Fibroblast of lung (primary cell): ENCODE measurements around the gene ENDOD1. TPM values are rescaled to one million over a fixed set of nuclear protein-coding genes. Genes with fewer than 3 reads are reported as not detected.
A peak's percentile ranks its signal among the peaks of the same experiment; 100 is the strongest.
"Not testable (repeated sequence)": the region's sequence is repeated elsewhere in the genome, so short reads cannot be mapped to it uniquely, and the experiment has no call there.

ENCODE experiments used
- DNase-seq, 2 donors: peaks; one replicate each; pipeline versions ENCODE4 v3.0.0 to v3.0.0-alpha.2; 2010; ENCODE audit warnings: low read depth in 2 of 2
- H2AFZ ChIP-seq: 2 replicates; pipeline ENCODE4 v1.5.1; 2012; ENCODE audit warnings: low read length, control low read depth, inconsistent platforms
- H3K27ac ChIP-seq: 2 replicates; pipeline ENCODE4 v1.5.1; 2011; ENCODE audit warnings: low read length, control low read depth; ENCODE audit not compliant: insufficient read depth
- H3K27me3 ChIP-seq: 2 replicates; pipeline ENCODE4 v1.5.1; 2011; ENCODE audit warnings: mild to moderate bottlenecking, low read length; ENCODE audit not compliant: control insufficient read depth, insufficient read depth
- H3K36me3 ChIP-seq: 2 replicates; pipeline ENCODE4 v1.5.1; 2011; ENCODE audit warnings: low read length; ENCODE audit not compliant: control insufficient read depth, insufficient read depth
- H3K4me1 ChIP-seq: 2 replicates; pipeline ENCODE4 v1.5.1; 2011; ENCODE audit warnings: low read length; ENCODE audit not compliant: control insufficient read depth, insufficient read depth; ENCODE audit errors: extremely low read depth
- H3K4me2 ChIP-seq: 2 replicates; pipeline ENCODE4 v1.5.1; 2011; ENCODE audit warnings: low read length, control low read depth; ENCODE audit not compliant: insufficient read depth; ENCODE audit errors: extremely low read depth
- H3K4me3 ChIP-seq, 4 experiments: fragments of 200-600 bp in 1 of 4; sonication (generic) in 1 of 4; replicated peaks in 1 of 4; 2 replicates each; pipeline ENCODE4 v1.5.1; 2011 to 2016; ENCODE audit warnings: low read length in 4 of 4, low read depth in 3 of 4, mild to moderate bottlenecking in 3 of 4, control low read depth in 2 of 4, inconsistent platforms in 1 of 4, mixed read lengths in 1 of 4; ENCODE audit not compliant: insufficient read depth in 1 of 4; ENCODE audit errors: control extremely low read depth in 1 of 4
- H3K79me2 ChIP-seq: 2 replicates; pipeline ENCODE4 v1.5.1; 2012; ENCODE audit warnings: mild to moderate bottlenecking, low read length, inconsistent platforms; ENCODE audit not compliant: control insufficient read depth, insufficient read depth
- H3K9ac ChIP-seq: 2 replicates; pipeline ENCODE4 v1.5.1; 2011; ENCODE audit warnings: mild to moderate bottlenecking, low read length, control low read depth; ENCODE audit not compliant: insufficient read depth
- H3K9me3 ChIP-seq: 2 replicates; pipeline ENCODE4 v1.5.1; 2012; ENCODE audit warnings: low read depth, low read length; ENCODE audit not compliant: control insufficient read depth, insufficient read depth
- H4K20me1 ChIP-seq: 2 replicates; pipeline ENCODE4 v1.5.1; 2011; ENCODE audit warnings: low read length; ENCODE audit not compliant: control insufficient read depth, insufficient read depth; ENCODE audit errors: extremely low read depth
- EZH2 ChIP-seq: IDR thresholded peaks from 2 replicates; pipeline ENCODE4 v1.5.1; 2012; ENCODE audit warnings: low read length, control low read depth, mild to moderate bottlenecking; ENCODE audit errors: missing control alignments
- polyA plus RNA-seq, 2 donors: library from polyadenylated mRNA; depleted of rRNA in 1 of 2; stranded (reverse) in 1 of 2; unstranded in 1 of 2; fragments of >200 nt; gene quantifications; 2 replicates each; pipeline ENCODE4 v1.2.1, GENCODE V29; 2011 to 2012; ENCODE audit warnings: missing spikeins in 1 of 2
- total RNA-seq: library from RNA; depleted of rRNA; stranded (reverse); fragments of >200 nt; gene quantifications from 2 replicates; pipeline ENCODE4 v1.2.1, GENCODE V29; 2014
- TF ChIP-seq, protein P1 (sequence below), 2 donors: IDR thresholded peaks in 1 of 2; conservative IDR thresholded peaks in 1 of 2; 1 replicate in 1 of 2; 2 replicates in 1 of 2; pipeline ENCODE4 v1.5.1; 2011 to 2012; ENCODE audit warnings: low read length in 2 of 2, control low read depth in 1 of 2, inconsistent platforms in 1 of 2, low read depth in 1 of 2, mild to moderate bottlenecking in 1 of 2

Gene ENDOD1
- total and polyA plus RNA-seq, 2 donors (not counting 1 experiment from before 2014, with no cell fraction given) = 33.4 to 50.8 TPM

DNA sequence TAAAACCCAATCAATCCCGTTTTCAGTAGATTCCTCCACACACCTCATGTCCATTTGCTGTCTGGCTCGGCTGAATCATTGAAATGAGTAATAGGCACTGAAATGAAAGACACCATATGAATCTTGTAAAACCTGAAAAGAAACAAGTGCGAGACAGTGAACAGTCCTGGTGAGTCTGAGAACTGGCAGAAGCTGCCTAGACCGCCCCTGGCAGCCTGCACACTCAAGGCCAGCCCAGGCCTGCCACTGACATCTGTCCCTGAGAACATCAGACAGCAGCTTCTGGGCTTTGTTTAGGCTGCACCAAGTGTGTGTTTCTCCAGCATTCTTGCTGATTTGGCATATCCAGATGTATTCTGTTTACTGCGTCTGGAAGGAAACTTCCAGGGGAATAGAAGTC lies 44.8 kb downstream of the ENDOD1 start:
- Histone ChIP-seq H3K9ac (no peak overlapping the region), H3K27me3 (no peaks in the 10 kb centered on the region), H3K36me3 (no peaks in the 10 kb centered on the region), H3K4me3 (no peak overlapping the region), H3K9me3 (no peaks in the 10 kb centered on the region), H3K4me1 (peaks cover 3% of the 10 kb centered on the region), H2AFZ (no peak overlapping the region), H3K4me2 (peak overlapping the region; percentile 11), H4K20me1 (no peaks in the 10 kb centered on the region), H3K79me2 (no peaks in the 10 kb centered on the region), H3K27ac (no peak overlapping the region)
- TF ChIP-seq, protein P1, sequence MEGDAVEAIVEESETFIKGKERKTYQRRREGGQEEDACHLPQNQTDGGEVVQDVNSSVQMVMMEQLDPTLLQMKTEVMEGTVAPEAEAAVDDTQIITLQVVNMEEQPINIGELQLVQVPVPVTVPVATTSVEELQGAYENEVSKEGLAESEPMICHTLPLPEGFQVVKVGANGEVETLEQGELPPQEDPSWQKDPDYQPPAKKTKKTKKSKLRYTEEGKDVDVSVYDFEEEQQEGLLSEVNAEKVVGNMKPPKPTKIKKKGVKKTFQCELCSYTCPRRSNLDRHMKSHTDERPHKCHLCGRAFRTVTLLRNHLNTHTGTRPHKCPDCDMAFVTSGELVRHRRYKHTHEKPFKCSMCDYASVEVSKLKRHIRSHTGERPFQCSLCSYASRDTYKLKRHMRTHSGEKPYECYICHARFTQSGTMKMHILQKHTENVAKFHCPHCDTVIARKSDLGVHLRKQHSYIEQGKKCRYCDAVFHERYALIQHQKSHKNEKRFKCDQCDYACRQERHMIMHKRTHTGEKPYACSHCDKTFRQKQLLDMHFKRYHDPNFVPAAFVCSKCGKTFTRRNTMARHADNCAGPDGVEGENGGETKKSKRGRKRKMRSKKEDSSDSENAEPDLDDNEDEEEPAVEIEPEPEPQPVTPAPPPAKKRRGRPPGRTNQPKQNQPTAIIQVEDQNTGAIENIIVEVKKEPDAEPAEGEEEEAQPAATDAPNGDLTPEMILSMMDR (conservative IDR thresholded peaks at IDR 0.05 in 1 of 2, IDR thresholded peaks at IDR 0.05 in 1 of 2; ENCODE audit: low read depth in 1 of 2, low read length in 2 of 2) = no peak
- no peak for TF ChIP-seq EZH2
- peak; percentile 36 to 85 for DNase-seq

DNA sequence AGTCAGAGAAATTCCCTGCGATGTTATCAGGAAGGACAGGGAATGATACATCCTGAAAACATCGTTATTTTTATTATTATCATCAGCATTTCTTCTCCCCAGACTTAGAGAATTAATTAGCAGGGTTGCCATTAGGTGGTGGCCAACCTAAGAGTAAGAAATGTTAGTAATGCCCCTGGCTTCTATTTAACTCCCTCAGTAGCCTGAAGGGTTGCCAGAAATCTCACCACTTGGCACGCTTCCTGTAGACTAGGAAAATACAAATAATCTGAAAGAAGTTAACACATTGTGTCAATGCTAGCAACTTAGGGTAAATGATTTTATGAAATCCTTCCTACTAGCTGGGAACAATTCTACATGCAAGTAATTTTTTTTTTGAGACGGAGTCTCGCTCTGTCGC lies 45.5 kb downstream of the ENDOD1 start:
- Histone ChIP-seq H3K9ac (no peak overlapping the region), H3K36me3 (no peaks in the 10 kb centered on the region), H4K20me1 (no peaks in the 10 kb centered on the region), H3K27ac (no peak overlapping the region), H3K4me2 (no peak overlapping the region), H3K4me3 (no peak overlapping the region), H3K27me3 (no peaks in the 10 kb centered on the region), H2AFZ (no peak overlapping the region), H3K4me1 (peaks cover 3% of the 10 kb centered on the region), H3K79me2 (no peaks in the 10 kb centered on the region), H3K9me3 (no peaks in the 10 kb centered on the region)
- no peak for TF ChIP-seq EZH2
- TF ChIP-seq, protein P1 (conservative IDR thresholded peaks at IDR 0.05 in 1 of 2, IDR thresholded peaks at IDR 0.05 in 1 of 2; ENCODE audit: low read depth in 1 of 2, low read length in 2 of 2) = no peak
- DNase-seq = peak in 1 of 2 donors; percentile 43

DNA sequence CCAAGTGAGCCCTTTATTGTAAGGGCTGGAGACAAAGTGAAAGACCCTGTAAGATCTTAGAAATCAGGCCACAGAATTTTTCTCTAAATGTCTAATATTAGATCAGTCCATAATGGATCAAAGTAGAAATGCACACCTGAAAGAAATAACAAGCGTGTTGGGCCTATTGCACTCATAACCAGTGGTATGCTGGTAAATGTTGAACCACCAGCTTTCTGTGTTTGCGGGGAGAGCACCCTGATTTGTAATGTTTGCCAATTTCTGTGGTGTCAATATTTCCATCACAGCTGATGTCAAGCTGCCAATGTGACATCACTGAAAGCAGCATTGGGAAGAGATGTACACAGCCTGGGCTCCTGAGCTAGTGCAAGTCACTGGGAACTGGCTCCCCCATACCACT lies 46.2 kb downstream of the ENDOD1 start:
- no peaks in the 10 kb centered on the region for H3K27me3 ChIP-seq
- H3K27ac ChIP-seq = no peak overlapping the region

DNA sequence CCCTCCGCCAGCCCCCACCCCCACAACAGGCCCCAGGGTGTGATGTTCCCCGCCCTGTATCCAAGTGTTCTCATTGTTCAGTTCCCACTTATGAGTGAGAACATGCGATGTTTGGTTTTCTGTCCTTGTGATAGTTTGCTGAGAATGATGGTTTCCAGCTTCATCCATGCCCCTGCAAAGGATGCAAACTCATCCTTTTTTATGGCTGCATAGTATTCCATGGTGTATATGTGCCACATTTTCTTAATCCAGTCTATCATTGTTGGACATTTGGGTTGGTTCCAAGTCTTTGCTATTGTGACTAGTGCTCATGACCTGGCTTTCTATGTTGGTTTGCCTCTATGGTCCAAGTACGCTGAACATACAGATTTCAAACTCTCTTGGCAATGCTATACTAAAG lies 47.1 kb downstream of the ENDOD1 start:
- H3K9me3 ChIP-seq, H3K27me3 ChIP-seq, DNase-seq, H3K9ac ChIP-seq, H3K4me1 ChIP-seq, H3K27ac ChIP-seq, H3K4me3 ChIP-seq, H3K79me2 ChIP-seq, H2AFZ ChIP-seq, H3K36me3 ChIP-seq, H3K4me2 ChIP-seq, H4K20me1 ChIP-seq: not testable (repeated sequence)

More for the DNA sequence above, 46.2 kb downstream of the ENDOD1 start:
- peaks cover 3% of the 10 kb centered on the region for H3K4me1 ChIP-seq
- H3K4me2 ChIP-seq = no peak overlapping the region
- no peaks in the 10 kb centered on the region for H3K9me3 ChIP-seq
- no peak for TF ChIP-seq EZH2
- TF ChIP-seq, protein P1 (conservative IDR thresholded peaks at IDR 0.05 in 1 of 2, IDR thresholded peaks at IDR 0.05 in 1 of 2; ENCODE audit: low read depth in 1 of 2, low read length in 2 of 2) = no peak
- DNase-seq = no peak
- H3K9ac ChIP-seq = no peak overlapping the region
- H2AFZ ChIP-seq = no peak overlapping the region
- H3K79me2 ChIP-seq = no peaks in the 10 kb centered on the region
- no peaks in the 10 kb centered on the region for H4K20me1 ChIP-seq
- H3K36me3 ChIP-seq = no peaks in the 10 kb centered on the region
- no peak overlapping the region for H3K4me3 ChIP-seq
